GM21737 (cell line): ENCODE measurements around the gene CCT7.

ENCODE experiments used
- ATAC-seq: cut with Tn5 transposase; IDR thresholded peaks from one replicate; pipeline ENCODE4 v1.9.1; 2021; ENCODE audit warnings: mild to moderate bottlenecking, moderate library complexity; ENCODE audit not compliant: unreplicated experiment

CCT7 gene

GRCh38 chr2:73225513-73226360, 8.4 kb upstream of the CCT7 start:
- no peak for ATAC-seq

GRCh38 chr2:73227086-73227485, 7.0 kb upstream of the CCT7 start:
- ATAC-seq, result no peak

GRCh38 chr2:73228631-73229030, 5.5 kb upstream of the CCT7 start:
- ATAC-seq, result no peak

DNA sequence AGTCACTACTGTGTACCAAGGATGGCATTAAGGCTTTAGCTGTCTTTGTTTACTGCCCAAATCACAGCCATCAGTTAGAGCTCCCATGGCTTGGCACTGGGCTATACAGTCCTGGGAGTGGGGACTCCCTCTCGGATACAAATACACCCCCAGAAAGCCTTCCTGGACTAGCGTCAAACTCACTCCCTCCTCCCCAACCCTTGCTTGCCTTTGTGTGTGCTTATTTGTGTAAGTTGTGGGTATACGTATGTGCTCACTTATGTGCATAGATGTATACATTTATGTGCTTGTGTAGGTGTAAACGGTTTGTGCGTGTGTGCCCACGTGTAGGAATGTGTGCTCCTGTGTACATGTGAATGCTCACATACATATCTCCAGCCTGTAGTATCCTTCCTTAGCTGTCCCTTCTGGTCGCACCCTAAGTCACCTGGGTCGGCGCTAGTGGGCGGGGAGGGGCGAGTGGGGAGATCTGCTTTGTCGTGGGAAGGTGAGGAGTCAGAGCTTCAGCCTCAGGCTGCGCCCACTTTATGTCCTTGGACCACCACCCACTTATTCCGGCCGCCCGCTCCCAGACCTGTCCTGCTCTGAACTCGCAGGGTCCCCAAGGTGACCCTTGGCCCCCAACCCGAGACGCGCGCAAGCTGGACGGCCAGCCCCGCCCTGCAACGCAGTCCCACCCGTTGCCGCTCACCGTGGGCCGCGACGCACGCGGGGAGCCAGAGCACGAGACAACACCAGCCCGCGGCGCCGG, 1.5 kb upstream of the CCT7 start:
- peak; percentile 6 for ATAC-seq

DNA sequence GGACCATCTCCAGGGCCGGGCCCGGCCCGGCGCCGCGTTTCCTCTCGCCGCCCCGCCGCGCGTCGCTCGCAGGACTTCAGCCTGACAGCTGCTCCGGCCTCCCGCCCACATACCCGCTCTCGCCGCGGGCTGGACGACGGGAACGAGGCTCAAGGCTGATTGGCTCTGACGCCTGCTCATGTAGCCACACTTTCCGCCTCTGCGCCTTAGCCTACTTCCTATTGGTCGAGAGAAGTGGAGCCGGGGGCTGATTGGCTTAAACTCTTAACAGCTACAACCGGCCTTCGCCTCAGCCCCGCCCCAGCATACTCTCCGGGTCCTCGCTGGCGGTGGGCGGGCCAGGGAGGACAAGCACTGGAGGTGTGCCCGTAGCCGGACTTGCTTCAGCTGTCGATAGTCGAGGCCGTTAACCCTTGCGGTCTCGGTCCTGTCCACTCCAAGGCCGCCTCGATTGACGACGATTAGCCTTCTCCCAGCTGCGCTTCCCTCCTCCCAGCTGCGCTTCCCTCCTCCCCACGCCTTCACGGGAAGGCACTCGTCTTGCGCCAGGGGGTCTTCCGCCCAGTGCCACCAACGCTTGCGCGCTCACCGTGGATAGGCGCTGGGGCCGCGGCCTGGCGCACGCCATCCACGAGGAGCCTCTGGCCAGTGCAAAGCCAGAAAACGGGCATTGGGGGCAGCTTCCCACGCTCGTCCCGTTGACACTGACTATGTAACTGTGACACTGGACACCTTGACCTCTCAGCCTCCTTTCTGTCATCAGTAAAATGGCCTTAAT, 765 bp upstream of the CCT7 start, which contains the start of gene PRADC1:
Gene PRADC1 (minus strand): TSS at position 86 of the 778 bp plus-strand sequence. CDS start 79 bp downstream, at position 7.
- peak; percentile 85 for ATAC-seq

DNA sequence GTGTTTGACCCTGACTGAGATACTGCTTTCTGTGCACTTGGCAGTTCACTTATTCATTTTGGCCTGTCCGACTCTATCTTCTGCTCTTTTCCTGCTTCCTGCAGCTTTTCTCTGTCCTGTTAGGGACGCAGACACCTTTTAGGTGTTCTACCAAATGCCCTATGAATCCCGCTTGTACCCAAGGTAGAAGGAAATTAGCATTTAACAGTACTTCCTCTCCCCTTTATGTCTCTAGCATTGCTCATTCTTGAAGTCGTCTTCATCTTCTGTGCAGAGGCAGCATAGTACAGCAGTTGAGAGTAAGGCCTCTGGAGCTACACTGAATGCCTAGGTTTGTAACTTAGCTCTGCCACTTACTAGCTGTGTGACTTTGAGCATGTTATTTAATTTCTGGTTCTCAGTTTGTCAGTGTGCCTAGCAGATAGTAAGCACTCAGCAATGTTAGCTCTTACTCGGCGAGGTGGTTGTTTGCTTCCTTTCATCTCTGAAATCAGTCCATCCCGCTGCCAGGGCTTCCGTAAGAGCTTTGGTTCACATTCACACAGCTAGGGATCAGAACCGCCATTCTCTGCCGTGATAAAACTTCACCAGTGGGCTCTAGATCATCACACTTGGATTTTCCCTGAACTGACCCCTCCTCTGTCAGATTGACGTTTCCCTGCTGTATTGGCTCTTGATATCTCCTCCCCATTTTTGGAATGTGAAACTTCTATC, 1.4 kb downstream of the CCT7 start:
- no peak for ATAC-seq

GRCh38 chr2:73237168-73237567, 3.1 kb downstream of the CCT7 start:
- ATAC-seq, result no peak

GRCh38 chr2:73238149-73238548, 4.0 kb downstream of the CCT7 start:
- ATAC-seq, result no peak

DNA sequence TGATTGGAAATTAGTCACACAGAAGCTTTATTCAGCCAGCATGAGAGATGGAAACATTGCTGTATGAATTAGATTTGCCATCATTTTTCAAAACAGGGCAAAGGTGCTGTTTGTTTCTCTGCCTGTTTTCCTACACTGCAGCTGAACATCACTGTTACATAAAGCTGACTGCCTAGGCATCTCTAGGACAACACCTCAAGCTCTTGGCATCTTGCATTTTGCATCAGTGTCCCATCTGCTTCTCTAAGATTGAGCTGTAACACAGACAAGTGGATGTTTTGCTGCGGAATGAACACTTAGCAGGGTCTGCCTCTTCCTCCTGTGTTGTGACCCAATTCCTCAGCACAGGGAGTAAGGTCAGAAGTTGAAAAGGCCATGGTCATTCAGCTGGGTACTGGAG, 4.9 kb downstream of the CCT7 start:
- ATAC-seq, result no peak

DNA sequence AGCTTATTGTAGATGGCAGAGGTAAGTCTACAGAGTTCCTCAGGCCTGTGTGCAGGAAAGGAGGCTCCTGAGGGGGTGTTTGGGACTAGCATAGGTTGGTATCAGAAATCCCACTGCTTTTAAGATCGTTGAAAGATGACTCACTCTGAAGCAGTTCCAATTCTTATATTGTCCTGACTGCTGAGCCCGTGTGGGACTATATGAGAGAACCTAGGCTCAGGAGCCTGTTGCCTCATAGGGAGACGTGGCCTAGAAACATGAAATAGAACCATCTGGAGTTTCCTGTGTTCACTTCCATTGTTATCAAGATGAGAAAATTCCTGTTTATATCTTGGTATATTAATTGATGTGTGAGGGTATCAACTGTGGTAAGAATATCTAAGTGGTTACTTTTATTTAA, 5.7 kb downstream of the CCT7 start:
- ATAC-seq, result no peak

GRCh38 chr2:73243884-73244570, 9.9 kb downstream of the CCT7 start:
- no peak for ATAC-seq

- ATAC-seq, result no peak
Observed at GRCh38 chr2:73244580-73244979, 10.5 kb downstream of the CCT7 start.

DNA sequence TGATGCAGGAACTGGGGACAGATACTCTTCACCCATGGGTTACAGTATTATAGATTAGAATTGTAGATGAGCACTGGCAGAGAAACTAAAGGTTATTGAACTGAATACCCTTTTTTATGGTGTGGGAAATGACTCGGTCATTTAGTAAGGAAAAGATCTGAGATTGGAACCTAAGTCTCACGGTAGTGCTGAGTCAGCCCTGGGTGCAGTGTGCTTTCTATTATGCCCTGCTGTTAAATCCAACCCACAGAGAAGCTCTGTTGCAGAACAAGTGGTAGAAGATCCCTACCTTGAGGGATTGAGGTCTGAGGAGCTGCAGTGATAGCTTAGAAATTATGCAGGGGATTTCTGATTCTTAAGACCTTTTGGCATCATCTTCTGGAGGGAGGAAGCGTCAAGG, 12.7 kb downstream of the CCT7 start:
- ATAC-seq, result no peak

DNA sequence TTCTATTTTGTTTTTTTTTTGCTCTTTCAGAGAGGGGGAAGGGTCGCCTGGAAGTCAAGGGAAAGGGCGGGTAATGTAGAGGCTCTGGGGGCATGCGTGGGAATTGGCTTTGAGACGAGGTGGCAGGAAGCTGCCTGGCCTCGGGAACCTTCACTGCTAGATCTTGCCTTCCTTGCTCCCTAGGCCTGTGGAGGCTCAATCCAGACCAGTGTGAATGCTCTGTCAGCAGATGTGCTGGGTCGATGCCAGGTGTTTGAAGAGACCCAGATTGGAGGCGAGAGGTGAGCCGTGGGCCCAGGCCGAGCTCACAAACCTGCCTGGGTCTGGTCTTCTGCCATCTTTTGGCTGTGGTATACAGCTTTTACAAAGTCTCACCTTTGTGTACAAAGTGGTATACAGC, 15.5 kb downstream of the CCT7 start:
- ATAC-seq, result no peak

DNA sequence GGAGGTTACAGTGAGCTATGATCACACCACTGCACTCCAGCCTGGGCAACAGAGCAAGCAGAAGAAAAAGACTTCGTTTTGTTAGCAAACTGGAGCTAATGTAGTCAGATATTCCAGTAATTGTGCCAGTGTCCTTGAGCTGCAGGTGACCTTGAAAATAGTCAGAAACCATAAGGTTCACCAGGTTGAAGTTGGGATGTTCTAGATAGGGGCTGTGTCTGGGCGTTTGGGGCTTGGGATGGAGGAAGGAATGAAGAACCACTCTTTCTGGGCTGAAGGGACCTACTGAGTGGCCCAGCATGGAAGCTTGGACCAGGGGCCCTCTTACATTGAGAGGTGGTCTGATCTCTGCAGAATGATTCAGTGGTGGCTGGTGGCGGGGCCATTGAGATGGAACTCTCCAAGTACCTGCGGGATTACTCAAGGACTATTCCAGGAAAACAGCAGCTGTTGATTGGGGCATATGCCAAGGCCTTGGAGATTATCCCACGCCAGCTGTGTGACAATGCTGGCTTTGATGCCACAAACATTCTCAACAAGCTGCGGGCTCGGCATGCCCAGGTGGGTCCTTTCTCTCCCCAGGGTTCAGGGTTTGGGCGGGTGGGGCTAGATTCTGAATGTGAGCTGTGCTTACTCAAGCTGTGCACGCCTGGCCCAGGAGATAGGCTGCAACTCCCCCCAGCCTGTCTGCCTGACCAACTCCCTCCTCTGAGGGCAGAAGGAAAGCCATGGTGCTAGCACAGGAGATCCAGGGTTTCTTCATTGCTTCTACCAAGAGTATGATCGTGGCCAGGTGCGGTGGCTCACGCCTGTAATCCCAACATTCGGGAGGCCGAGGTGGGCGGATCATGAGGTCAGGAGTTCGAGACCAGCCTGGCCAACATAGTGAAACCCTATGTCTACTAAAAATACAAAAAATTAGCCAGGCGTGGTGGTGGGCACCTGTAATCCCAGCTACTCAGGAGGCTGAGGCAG, 17.1 kb downstream of the CCT7 start:
- no peak for ATAC-seq

- no peak for ATAC-seq
Observed at GRCh38 chr2:73252238-73253027, 18.3 kb downstream of the CCT7 start.

GRCh38 chr2:73253400-73253799, 19.3 kb downstream of the CCT7 start:
- no peak for ATAC-seq

DNA sequence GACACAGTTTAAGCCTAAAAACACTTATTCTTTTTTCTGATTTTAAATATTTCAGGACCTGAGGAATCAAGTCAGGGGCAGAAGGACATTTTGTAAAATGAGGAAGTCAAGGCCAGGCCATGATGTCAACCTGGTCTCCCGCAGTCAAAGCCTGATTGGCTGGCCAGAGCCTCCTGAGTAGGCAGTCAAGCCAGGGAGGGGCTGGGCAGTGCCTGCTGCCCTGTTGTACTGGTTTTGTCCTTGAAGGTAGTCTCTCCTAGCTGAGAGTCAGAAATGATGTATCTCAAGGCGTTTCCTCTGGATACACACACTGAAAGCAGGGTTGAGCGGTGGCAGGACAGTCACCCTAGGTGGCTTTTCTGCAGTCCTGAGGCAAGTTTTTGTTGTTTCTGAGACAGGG, 19.8 kb downstream of the CCT7 start:
- no peak for ATAC-seq
